Aorta (tissue), 5 donors: ENCODE results near the gene CSRP2. TPM values are rescaled to one million over a fixed set of nuclear protein-coding genes. Genes with fewer than 3 reads are reported as not detected.

Source experiments
- ATAC-seq: fragments of 200-7000 bp; cut with Tn5 transposase; one replicate; pipeline ENCODE4 v1.9.1; 2022; ENCODE audit warnings: moderate library complexity; ENCODE audit not compliant: low FRiP score
- DNase-seq, 2 donors: peaks; one replicate each; pipeline ENCODE4 v3.0.0-alpha.2; 2020
- H3K27ac ChIP-seq, 2 donors: one replicate each; pipeline ENCODE4 v1.5.1; 2013; ENCODE audit warnings: low read length in 2 of 2, mild to moderate bottlenecking in 2 of 2, moderate library complexity in 2 of 2, control low read depth in 1 of 2, inconsistent platforms in 1 of 2, low read depth in 1 of 2
- H3K27me3 ChIP-seq, 2 donors: one replicate each; pipeline ENCODE4 v1.6.1; 2013; ENCODE audit warnings: control low read depth in 1 of 2, low read length in 1 of 2, mild to moderate bottlenecking in 1 of 2, moderate library complexity in 1 of 2; ENCODE audit not compliant: insufficient read depth in 2 of 2, control insufficient read depth in 1 of 2
- H3K36me3 ChIP-seq, 2 donors: one replicate each; pipeline ENCODE4 v1.6.1; 2013; ENCODE audit warnings: control low read depth in 1 of 2, low read length in 1 of 2, mild to moderate bottlenecking in 1 of 2; ENCODE audit not compliant: insufficient read depth in 2 of 2, control insufficient read depth in 1 of 2
- H3K4me1 ChIP-seq, 2 donors: one replicate each; pipeline ENCODE4 v1.6.1; 2013; ENCODE audit warnings: low read length in 2 of 2, control low read depth in 1 of 2, mild to moderate bottlenecking in 1 of 2, moderate library complexity in 1 of 2; ENCODE audit not compliant: insufficient read depth in 2 of 2, control insufficient read depth in 1 of 2
- H3K4me3 ChIP-seq, 2 donors: one replicate each; pipeline ENCODE4 v1.5.1; 2013; ENCODE audit warnings: low read length in 2 of 2, control low read depth in 1 of 2, mild to moderate bottlenecking in 1 of 2
- H3K9me3 ChIP-seq: one replicate; pipeline ENCODE4 v1.6.1; 2013; ENCODE audit warnings: mild to moderate bottlenecking, low read length; ENCODE audit not compliant: control insufficient read depth
- WGBS, 2 donors: extraction: QIAGEN DNeasy Blood & Tissue Kit; methylation state at CpG; one replicate each; pipeline ENCODE4 v1.1.7; 2013; 5-methylcytosine and 5-hydroxymethylcytosine counted together
- intact Hi-C, 2 donors: fragments of 100-400 bp; cut with DNase I; formaldehyde crosslinking; loops; one replicate each; pipeline versions ENCODE4 v1.14.2 to v1.15.0; 2022
- polyA plus RNA-seq, 2 donors: library from polyadenylated mRNA; stranded (reverse); fragments of 200-250 nt; gene quantifications; one replicate each; pipeline ENCODE4 v1.2.3, GENCODE V29; 2013
- total RNA-seq, 2 donors: library from RNA; stranded (reverse); fragmentation: NEBNext Ultra II Directional; extraction: Animal tissue kit (Norgen Biotek cat#: 25700); gene quantifications; one replicate each; pipeline ENCODE4 v1.2.1, GENCODE V29; 2021
- donor health status: healthy with polysubstance abuse.
- donor health status: Bipolar disorder and iron deficiency.
- donor health status: DM: no; HTN: no; CAD: no.
- donor health status: DM: no; HTN: no; CAD: no.
- donor health status: DM: yes; HTN: yes; CAD: no.

The CSRP2 gene
- total and polyA plus RNA-seq, 4 donors: 67.4 to 179 (median 143) TPM

GRCh38 chr12:76813972-76814371, 64.8 kb downstream of the CSRP2 start:
- Histone ChIP-seq H3K27ac (no peak overlapping the region), H3K4me1 (no peaks in the 10 kb centered on the region), H3K4me3 (no peak overlapping the region), H3K27me3 (no peaks in the 10 kb centered on the region), H3K9me3 (no peaks in the 10 kb centered on the region), H3K36me3 (no peaks in the 10 kb centered on the region)
- intact Hi-C loops: no loop called here
- no peak for ATAC-seq
- no peak for DNase-seq
- 91 to 92% methylated on average over 4 of the region's 4 CpGs for WGBS, 2 donors

GRCh38 chr12:76813265-76813664, 65.6 kb downstream of the CSRP2 start:
- Histone ChIP-seq H3K36me3 (no peaks in the 10 kb centered on the region), H3K9me3 (no peaks in the 10 kb centered on the region), H3K4me3 (no peak overlapping the region), H3K4me1 (no peaks in the 10 kb centered on the region), H3K27me3 (no peaks in the 10 kb centered on the region), H3K27ac (no peak overlapping the region)
- ATAC-seq: no peak
- intact Hi-C loops: no loop called here
- no peak for DNase-seq

- ATAC-seq: no peak
- intact Hi-C loops: no loop called here
- no peaks in the 10 kb centered on the region for H3K36me3 ChIP-seq
Measured at GRCh38 chr12:76811976-76812375, 66.8 kb downstream of the CSRP2 start.

GRCh38 chr12:76810671-76811419, 68.0 kb downstream of the CSRP2 start:
- no peak overlapping the region for H3K4me3 ChIP-seq
- intact Hi-C loops: no loop called here
- no peaks in the 10 kb centered on the region for H3K9me3 ChIP-seq
- H3K27me3 ChIP-seq: no peaks in the 10 kb centered on the region
- H3K36me3 ChIP-seq: no peaks in the 10 kb centered on the region
- H3K27ac ChIP-seq: no peak overlapping the region
- H3K4me1 ChIP-seq: no peaks in the 10 kb centered on the region
- 40 to 46% methylated on average over 6 of the region's 6 CpGs for WGBS, 2 donors
- ATAC-seq: no peak
- DNase-seq: no peak

More at GRCh38 chr12:76811976-76812375, 66.8 kb downstream of the CSRP2 start:
- Histone ChIP-seq H3K4me3 (no peak overlapping the region), H3K27me3 (no peaks in the 10 kb centered on the region), H3K4me1 (no peaks in the 10 kb centered on the region), H3K9me3 (no peaks in the 10 kb centered on the region), H3K27ac (no peak overlapping the region)
- DNase-seq: no peak
- 72 to 73% methylated on average over 1 of the region's 1 CpG for WGBS, 2 donors

Other genes with a start within 250 kb of the CSRP2 start
- 10 to 100 TPM; 47.1 to 52.2 TPM for gene ZDHHC17, start 114.9 kb downstream of the CSRP2 start, total RNA-seq
- gene ZDHHC17, start 114.9 kb downstream of the CSRP2 start, polyA plus RNA-seq: 10 to 100 TPM in 1 of 2 donors, 1 to 10 TPM in 1; 5.4 to 23.1 TPM
- gene E2F7, start 186.6 kb upstream of the CSRP2 start, total RNA-seq: under 1 TPM; 0.30 to 0.36 TPM
- gene E2F7, start 186.6 kb upstream of the CSRP2 start, polyA plus RNA-seq: not detected